Stimulated activated naive CD4-positive, alpha-beta T cell treated with Interleukin-2 at 50 U/mL for 16 hours (primary cell): ENCODE measurements around the gene NTF3.

Experiments
- DNase-seq: peaks from one replicate; lab custom pipeline; 2025; lab: John Stamatoyannopoulos, UW

Gene NTF3

GRCh38 chr12:5433081-5433844 lies 1.4 kb downstream of the NTF3 start:
- no peak for DNase-seq

DNA sequence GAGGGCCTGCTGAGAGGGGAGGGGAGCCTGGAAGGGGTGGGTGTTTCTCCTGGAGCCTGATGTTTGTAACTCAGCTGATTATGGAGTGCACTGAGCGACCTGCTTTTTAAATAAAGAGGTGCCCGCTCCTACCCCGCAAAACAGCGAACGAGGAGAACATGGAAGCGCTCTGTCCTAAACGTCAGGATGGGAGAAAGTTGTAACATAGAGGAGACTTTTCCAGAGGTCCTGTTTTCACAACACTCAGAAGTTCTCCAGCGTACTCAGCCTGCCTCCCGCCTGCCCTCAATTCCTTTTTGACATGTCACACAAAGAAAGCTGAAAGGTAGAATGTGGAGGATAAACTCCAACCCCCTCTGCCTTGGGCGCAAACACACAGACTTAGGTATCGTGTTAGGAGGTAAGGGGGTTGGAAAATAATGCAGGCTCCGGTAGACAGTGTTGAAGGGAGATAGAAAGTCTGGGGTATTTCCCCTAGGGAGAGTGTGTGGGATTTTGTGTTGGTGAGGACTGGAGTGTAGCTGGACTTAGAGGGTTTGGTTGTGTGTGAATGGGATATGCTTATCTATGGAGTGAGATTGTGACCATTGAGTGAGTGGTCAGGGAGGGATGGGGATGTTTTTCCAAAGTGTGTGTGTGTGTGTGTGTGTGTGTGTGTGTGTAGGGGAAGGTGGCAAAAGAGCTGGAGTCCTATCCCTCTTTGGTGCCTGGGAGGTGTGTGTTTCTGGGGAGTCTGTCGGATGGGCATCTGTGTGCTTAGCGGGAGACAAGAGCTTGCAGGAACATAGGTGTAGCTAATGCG lies 2.1 kb downstream of the NTF3 start:
- no peak for DNase-seq

- no peak for DNase-seq
Observed at GRCh38 chr12:5434647-5435560, 3.0 kb downstream of the NTF3 start.

DNA sequence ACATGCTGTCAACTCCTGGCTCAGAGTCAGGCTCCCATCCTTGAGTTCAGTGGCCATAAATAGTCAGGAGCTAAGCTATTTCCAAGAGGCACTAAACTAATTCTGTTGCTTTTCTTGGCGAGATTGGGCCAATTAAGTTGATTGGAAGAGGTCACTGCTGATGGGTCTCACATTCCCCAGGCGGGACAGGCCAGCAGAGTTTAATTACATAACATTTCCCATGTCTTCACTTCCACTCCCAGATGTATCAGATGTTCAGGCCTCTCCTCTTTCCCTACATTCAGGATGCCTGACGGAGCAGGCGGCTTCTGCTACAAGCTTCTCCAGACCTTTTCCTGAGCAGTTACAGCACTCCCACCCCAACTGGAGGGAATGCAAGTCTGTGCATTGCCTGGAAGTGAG lies 5.3 kb downstream of the NTF3 start:
- DNase-seq, result no peak

DNA sequence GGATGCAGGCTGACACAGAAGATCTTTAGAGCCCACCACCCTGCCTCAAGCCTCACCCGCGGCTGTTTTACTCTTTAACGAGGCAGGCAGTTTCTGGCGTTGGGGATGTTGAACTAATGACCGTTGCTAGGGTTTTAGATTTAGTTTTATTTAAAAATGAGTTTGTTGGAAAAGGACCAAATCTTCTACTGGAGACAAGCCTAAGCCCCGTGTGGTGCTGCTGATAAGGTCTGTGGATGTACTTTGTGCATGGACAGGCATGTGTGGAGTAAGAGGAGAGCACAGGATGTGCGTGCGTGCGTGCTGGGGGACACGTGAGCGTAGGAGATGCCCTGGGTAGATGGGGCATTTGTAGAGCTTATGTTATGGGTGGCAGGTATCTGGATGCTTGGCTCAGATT lies 5.7 kb downstream of the NTF3 start:
- no peak for DNase-seq

DNA sequence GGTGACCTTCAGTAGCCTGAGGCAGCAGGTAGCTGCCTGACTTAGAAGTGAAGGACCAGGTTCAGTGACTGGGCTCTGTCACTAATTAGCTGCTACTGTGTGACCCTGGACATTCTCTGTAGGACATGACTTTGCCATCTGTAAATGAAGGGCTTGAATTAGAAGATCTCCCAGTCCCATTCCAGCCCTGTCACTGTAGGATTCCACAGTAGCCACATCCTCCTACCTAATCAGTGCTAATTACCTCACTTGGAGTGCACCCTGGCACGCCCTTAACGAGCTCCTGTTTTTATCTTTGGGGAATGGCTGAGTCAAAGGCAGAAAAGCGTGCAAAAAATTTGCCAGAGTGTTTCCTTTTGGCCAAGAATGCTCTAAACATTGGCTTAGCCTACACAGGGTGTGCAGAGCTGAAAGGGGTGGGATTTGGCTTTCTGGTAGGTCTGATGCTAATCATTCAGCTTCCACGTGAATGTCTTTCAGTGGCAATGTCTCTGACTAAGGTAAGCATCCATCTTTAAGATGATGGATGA lies 6.8 kb downstream of the NTF3 start:
- DNase-seq, result no peak

DNA sequence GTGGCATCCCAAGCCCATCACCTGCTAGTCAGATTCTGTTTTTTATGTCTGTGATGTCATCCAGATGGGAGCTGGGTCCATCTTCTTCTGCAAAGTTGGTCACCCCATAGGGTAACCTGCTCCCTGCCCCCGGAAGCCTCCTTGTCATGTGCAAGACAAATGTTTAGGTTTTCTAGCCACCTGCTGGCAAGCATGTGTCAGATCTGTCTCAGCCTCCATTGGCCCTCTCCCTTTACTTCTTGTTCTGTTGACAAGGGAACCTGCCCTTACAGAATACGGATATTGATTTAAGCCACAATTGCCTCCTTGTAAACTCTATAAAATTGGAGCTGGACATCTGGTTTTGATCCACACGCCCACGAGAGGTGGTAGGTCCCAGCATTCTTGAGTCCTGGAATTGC lies 7.5 kb downstream of the NTF3 start:
- DNase-seq, result no peak

DNA sequence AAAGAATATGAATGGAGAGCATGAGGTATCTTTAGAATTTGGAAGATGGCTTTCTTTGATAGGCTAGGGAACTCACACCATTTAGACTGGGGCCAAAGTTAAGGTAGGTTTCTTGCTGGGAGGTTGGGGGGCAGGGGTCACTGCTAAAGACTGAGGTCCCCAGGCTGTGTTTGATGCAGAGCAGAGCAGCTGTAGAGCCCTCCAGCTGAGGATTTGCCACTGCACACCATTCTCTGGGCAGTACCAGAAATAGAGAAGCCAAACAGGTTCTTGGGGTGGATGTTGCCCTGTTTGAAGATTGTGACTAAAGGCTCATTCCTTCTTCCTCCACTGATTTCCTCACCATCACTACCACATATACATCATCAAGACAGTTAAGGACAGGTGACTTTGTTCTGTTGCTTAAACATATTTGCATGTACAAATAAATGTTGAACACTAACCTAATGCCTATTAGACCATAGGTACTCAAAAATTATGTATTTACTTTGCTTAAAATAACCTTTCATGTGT lies 7.9 kb downstream of the NTF3 start:
- no peak for DNase-seq

DNA sequence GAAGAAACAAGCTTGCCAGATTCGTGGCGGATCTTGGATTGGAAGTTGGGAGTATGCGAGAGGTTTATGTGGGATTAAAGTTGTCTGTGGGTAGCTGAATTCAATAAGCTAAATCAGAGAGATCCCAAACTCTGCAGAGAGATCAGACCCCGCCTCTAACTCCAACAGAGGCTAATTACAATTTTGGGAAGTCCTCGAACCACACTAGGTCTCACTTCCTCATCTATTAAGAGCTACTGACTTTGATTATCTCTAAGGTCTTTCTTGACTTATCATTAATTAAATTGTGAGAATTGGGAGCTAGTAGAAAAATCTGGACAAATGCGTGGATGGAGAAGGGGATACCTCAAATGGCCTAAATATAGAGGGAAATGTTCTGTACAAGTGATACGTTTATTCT lies 9.1 kb downstream of the NTF3 start:
- no peak for DNase-seq

GRCh38 chr12:5441497-5442236 lies 9.8 kb downstream of the NTF3 start:
- no peak for DNase-seq

GRCh38 chr12:5442251-5443006 lies 10.5 kb downstream of the NTF3 start:
- no peak for DNase-seq

DNA sequence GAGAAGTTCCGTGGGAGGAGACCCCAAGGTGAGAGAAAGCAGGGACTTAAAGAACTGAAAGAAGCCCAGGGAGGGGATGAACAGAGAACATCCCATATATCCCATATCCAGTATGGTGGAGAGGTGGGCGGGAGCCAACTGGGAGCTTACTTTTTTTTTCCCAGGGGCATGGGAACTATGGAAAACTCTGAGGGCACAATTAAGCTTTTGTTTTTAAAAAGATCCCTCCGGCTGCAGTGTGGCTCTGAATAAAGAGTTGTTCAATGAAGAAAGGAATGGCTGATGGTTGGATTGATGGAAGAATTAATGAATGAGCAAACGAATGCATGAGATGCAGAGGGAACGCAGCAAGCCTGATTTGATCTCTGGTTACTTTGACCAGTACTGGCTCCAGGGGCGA lies 12.6 kb downstream of the NTF3 start:
- DNase-seq, result no peak

DNA sequence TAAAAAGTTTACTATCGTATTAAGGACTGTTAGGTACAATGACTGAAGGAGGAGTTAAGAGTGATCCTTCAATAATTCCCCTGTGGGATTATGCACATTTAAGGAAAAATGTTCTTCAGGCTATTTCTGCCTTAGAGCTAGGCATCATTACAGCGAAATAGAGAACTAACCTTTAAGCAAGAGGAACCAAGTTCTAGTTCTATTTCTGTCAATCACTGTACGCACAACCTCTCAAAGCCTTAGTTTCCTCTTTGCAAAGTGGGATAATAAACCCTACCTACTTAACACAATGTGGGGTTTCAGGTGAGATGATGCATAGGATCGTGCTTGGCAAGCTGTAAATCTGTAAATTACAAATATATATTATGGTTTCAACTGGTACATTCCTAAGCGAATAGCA lies 15.4 kb downstream of the NTF3 start:
- DNase-seq, result no peak

GRCh38 chr12:5451251-5451650 lies 19.3 kb downstream of the NTF3 start:
- DNase-seq, result no peak

DNA sequence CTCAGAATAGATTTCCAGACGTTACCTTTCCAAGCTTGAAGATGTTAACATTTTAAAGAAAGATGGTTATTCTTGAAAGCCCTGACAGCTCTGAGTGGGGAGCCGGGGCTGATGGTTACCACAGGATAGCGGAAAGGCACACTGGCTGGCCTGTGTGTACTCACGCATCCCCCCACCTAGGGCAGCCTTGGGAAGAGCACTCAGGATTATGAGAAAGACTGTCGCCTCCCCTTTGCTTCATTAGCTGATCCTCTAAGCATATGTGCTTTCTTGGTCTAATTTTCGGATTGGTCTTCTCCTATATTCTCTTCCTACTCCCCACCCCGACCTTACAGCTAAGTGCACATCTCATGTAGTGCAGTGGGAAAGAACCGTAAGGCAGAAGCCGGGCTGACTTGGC lies 20.7 kb downstream of the NTF3 start:
- DNase-seq, result no peak

GRCh38 chr12:5453466-5453865 lies 21.6 kb downstream of the NTF3 start:
- no peak for DNase-seq

DNA sequence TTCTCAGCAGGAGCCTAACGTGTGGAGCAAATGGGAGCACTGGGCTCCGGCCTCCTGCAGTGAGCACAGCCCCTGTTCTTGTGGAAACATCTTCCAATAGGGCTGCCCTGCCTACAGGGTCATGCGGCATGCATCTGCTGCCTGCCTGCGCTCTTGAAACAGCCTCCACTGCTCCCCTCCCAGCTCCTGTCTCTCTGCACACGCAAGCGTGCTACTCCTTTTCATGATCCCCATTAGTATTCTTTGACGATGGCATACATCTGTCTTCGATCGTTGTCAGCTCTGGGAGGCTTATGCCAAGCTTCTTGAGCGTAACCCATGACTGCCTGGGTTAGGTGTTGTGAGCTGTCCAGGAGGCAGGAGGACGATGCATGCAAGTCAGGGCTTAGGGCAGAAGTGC lies 23.1 kb downstream of the NTF3 start:
- DNase-seq, result no peak

DNA sequence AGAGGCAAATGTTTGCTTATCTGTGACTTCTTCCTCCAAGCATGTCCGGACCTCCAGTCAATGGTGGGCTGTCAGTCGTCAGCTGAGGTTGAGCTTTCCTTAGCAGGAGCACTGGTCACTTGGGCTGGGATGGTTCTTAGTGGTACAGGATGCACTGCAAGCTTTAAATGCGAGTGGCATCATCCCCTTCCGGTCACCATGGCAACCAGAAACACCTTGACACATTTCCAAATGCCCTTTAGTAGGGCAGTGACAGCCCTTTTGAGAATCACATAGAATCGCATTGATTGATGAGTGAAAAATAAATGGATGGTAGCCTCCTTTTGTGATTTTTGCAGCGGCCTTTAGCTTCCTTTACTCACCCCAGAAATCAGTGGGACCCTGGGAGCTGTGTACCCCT lies 24.1 kb downstream of the NTF3 start:
- DNase-seq, result no peak

DNA sequence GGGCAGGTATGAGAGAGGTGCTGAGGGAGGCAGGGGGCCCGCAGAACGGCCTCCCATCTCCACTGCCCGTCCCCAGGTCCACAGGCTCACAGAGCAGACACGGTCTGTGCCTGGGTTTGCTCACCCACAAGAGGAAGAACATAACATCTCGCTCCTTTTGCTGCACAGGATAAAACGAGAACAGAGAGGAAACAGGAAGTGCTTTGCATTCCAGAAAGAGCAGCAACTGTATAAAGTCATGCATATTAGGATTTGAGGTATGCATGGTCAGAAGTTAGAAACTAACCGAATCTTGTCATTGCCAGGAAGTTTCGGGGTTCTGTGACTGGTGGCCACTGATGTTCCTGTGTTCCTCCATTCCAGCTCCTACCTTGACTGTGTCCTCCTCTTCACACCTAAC lies 25.0 kb downstream of the NTF3 start:
- no peak for DNase-seq

- DNase-seq, result no peak
Observed at GRCh38 chr12:5458229-5459050, 26.5 kb downstream of the NTF3 start.
